Brain microvascular endothelial cell (primary cell): ENCODE results near the gene MTAP.

Experiments
- DNase-seq: peaks from one replicate; pipeline ENCODE4 v3.0.0-alpha.2; 2020
- H3K27ac ChIP-seq: fragments of 250-450 bp; sonication (Bioruptor Pico); 2 replicates; pipeline ENCODE4 v1.5.1; 2020; ENCODE audit warnings: mild to moderate bottlenecking, moderate library complexity
- H3K27me3 ChIP-seq: fragments of 250-450 bp; sonication (Bioruptor Pico); replicated peaks from 2 replicates; pipeline ENCODE4 v1.5.1; 2020; ENCODE audit warnings: mild to moderate bottlenecking
- H3K36me3 ChIP-seq: fragments of 250-450 bp; sonication (Bioruptor Pico); replicated peaks from 2 replicates; pipeline ENCODE4 v1.5.1; 2020; ENCODE audit warnings: mild to moderate bottlenecking
- H3K4me3 ChIP-seq: 2 replicates; pipeline ENCODE4 v1.5.1; 2011; ENCODE audit warnings: low read depth, mild to moderate bottlenecking, control low read depth, low read length, moderate library complexity
- in situ Hi-C: cut with HindIII; loops from 2 replicates; pipeline ENCODE4 v1.10.0; 2017; ENCODE audit warnings: low sequenced_read_pairs, low pct_ligation_motif_present
- TF ChIP-seq, protein P1 (sequence below): IDR thresholded peaks from 2 replicates; pipeline ENCODE4 v1.5.1; 2011; ENCODE audit warnings: low read depth, mild to moderate bottlenecking, moderate library complexity, low read length, control low read depth, inconsistent platforms; ENCODE audit errors: missing control alignments

Gene MTAP

GRCh38 chr9:21903380-21903965 is 101.0 kb downstream of the MTAP start:
- DNase-seq, result no peak
- no peaks in the 10 kb centered on the region for H3K27me3 ChIP-seq
- TF ChIP-seq, protein P1, sequence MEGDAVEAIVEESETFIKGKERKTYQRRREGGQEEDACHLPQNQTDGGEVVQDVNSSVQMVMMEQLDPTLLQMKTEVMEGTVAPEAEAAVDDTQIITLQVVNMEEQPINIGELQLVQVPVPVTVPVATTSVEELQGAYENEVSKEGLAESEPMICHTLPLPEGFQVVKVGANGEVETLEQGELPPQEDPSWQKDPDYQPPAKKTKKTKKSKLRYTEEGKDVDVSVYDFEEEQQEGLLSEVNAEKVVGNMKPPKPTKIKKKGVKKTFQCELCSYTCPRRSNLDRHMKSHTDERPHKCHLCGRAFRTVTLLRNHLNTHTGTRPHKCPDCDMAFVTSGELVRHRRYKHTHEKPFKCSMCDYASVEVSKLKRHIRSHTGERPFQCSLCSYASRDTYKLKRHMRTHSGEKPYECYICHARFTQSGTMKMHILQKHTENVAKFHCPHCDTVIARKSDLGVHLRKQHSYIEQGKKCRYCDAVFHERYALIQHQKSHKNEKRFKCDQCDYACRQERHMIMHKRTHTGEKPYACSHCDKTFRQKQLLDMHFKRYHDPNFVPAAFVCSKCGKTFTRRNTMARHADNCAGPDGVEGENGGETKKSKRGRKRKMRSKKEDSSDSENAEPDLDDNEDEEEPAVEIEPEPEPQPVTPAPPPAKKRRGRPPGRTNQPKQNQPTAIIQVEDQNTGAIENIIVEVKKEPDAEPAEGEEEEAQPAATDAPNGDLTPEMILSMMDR, result no peak
- no peak overlapping the region for H3K27ac ChIP-seq
- H3K4me3 ChIP-seq, result no peak overlapping the region
- H3K36me3 ChIP-seq, result no peaks in the 10 kb centered on the region
- in situ Hi-C loops, result no loop called here

GRCh38 chr9:21904371-21904770 is 101.9 kb downstream of the MTAP start:
- in situ Hi-C loops, result no loop called here
- TF ChIP-seq, protein P1, result no peak
- Histone ChIP-seq H3K27me3 (no peaks in the 10 kb centered on the region), H3K27ac (peak overlapping the region; percentile 35), H3K36me3 (no peaks in the 10 kb centered on the region), H3K4me3 (no peak overlapping the region)
- peak; percentile 74 for DNase-seq

DNA sequence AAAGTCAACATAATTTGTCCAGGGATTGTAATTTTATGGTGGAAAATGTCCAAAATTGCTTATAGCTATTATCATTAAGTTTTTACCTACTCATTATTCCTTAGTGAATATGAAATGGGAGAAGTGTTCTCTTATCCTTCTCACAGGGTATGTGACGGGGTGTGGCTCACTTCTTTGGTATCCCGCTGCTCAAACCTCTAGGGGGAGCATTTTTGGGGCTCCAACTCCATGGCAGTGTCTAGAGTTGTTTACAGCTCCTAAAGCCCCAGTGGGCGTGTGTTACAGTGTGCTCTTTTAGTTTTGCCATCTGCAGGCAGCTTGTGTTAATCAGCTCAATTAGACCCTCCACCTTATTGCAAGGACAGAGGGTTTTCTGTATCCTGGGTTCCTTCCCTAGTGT is 102.3 kb downstream of the MTAP start:
- Histone ChIP-seq H3K27me3 (no peaks in the 10 kb centered on the region), H3K27ac (peak overlapping the region; percentile 35), H3K36me3 (no peaks in the 10 kb centered on the region), H3K4me3 (no peak overlapping the region)
- in situ Hi-C loops, result no loop called here
- DNase-seq, result peak; percentile 49
- TF ChIP-seq, protein P1, result peak; percentile 44

- in situ Hi-C loops, result no loop called here
- TF ChIP-seq, protein P1, result no peak
- DNase-seq, result no peak
- H3K27ac ChIP-seq, result no peak overlapping the region
- no peaks in the 10 kb centered on the region for H3K36me3 ChIP-seq
- H3K27me3 ChIP-seq, result no peaks in the 10 kb centered on the region
- no peak overlapping the region for H3K4me3 ChIP-seq
Observed at GRCh38 chr9:21906213-21906612, 103.8 kb downstream of the MTAP start.

DNA sequence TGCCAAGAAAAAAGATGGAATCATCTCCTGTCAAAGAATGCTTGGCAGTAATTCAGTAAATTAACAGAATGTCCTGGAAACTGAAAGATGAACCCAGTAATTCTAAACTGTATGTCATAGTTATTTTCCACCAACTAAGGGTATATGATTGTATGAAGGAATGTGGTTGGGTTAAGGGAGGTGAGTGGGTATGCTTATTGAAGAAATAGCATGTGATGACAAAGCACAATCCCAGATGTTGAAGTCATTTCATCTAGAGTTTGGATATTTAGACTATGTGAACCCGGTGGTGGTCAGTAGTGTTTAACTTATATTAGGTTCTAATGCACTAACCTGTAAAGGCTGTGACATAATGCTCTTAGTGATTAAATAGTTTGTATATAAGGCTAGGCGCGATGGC is 104.4 kb downstream of the MTAP start:
- no peak overlapping the region for H3K4me3 ChIP-seq
- H3K27ac ChIP-seq, result peak overlapping the region; percentile 29
- H3K36me3 ChIP-seq, result no peaks in the 10 kb centered on the region
- DNase-seq, result peak; percentile 59
- TF ChIP-seq, protein P1, result no peak
- no peaks in the 10 kb centered on the region for H3K27me3 ChIP-seq
- in situ Hi-C loops, result no loop called here
